MCF 10A (cell line): ENCODE data around the gene SALL3. TPM values are rescaled to one million over a fixed set of nuclear protein-coding genes. Genes with fewer than 3 reads are reported as not detected.

Experiments
- BruUV-seq: library from RNA; stranded (reverse); fragments of 400-500 nt; replicated peaks from 2 replicates; lab custom pipeline; 2021; lab: Mats Ljungman, UMichigan
- CTCF ChIA-PET: fragments of 300-600 bp; sonication (Branson Sonifier 250); formaldehyde crosslinking; extraction: SDS; loops from one replicate; lab custom pipeline; 2021; ENCODE audit warnings: antibody characterized with exemption, inconsistent platforms; lab: Yijun Ruan, JAX
- POLR2A ChIA-PET: fragments of 300-600, 350-650 bp; sonication (Branson Sonifier 250); formaldehyde crosslinking; extraction: SDS; loops from one replicate; lab custom pipeline; 2020; ENCODE audit warnings: antibody characterized with exemption, inconsistent platforms; lab: Yijun Ruan, JAX
- DNase-seq: peaks from one replicate; pipeline ENCODE4 v3.0.0-alpha.2; 2018; ENCODE audit not compliant: unreplicated experiment
- H3K27ac Mint-ChIP-seq: one replicate; pipeline ENCODE4 v1.8.0; 2022; ENCODE audit warnings: mild to moderate bottlenecking, low read depth, mixed read lengths; ENCODE audit not compliant: unreplicated experiment
- H3K27me3 Mint-ChIP-seq: one replicate; pipeline ENCODE4 v1.8.0; 2022; ENCODE audit warnings: mixed read lengths; ENCODE audit not compliant: insufficient read depth, unreplicated experiment
- H3K36me3 Mint-ChIP-seq: one replicate; pipeline ENCODE4 v1.8.0; 2022; ENCODE audit warnings: mild to moderate bottlenecking, moderate library complexity, mixed read lengths; ENCODE audit not compliant: insufficient read depth, unreplicated experiment
- H3K4me1 Mint-ChIP-seq: one replicate; pipeline ENCODE4 v1.8.0; 2022; ENCODE audit warnings: mixed read lengths; ENCODE audit not compliant: insufficient read depth, unreplicated experiment
- H3K4me3 Mint-ChIP-seq: one replicate; pipeline ENCODE4 v1.8.0; 2022; ENCODE audit warnings: mild to moderate bottlenecking, moderate library complexity, mixed read lengths; ENCODE audit not compliant: unreplicated experiment
- H3K9me3 Mint-ChIP-seq: one replicate; pipeline ENCODE4 v1.8.0; 2022; ENCODE audit warnings: mixed read lengths; ENCODE audit not compliant: unreplicated experiment
- intact Hi-C: fragments of 100-400 bp; cut with micrococcal nuclease; formaldehyde crosslinking; loops from 2 replicates; pipeline ENCODE4 v1.14.1; 2022
- total RNA-seq: library from RNA; stranded (reverse); gene quantifications from 2 replicates; pipeline ENCODE4 v1.2.3, GENCODE V29; 2022
- TF ChIP-seq, protein P1 (sequence below): fragments of 200-600 bp; IDR thresholded peaks from one replicate; pipeline ENCODE4 v1.8.0; 2022; ENCODE audit warnings: antibody characterized with exemption, mild to moderate bottlenecking; ENCODE audit not compliant: unreplicated experiment

Gene SALL3
- total RNA-seq, 1 experiment from 2014 or later, result not detected

DNA sequence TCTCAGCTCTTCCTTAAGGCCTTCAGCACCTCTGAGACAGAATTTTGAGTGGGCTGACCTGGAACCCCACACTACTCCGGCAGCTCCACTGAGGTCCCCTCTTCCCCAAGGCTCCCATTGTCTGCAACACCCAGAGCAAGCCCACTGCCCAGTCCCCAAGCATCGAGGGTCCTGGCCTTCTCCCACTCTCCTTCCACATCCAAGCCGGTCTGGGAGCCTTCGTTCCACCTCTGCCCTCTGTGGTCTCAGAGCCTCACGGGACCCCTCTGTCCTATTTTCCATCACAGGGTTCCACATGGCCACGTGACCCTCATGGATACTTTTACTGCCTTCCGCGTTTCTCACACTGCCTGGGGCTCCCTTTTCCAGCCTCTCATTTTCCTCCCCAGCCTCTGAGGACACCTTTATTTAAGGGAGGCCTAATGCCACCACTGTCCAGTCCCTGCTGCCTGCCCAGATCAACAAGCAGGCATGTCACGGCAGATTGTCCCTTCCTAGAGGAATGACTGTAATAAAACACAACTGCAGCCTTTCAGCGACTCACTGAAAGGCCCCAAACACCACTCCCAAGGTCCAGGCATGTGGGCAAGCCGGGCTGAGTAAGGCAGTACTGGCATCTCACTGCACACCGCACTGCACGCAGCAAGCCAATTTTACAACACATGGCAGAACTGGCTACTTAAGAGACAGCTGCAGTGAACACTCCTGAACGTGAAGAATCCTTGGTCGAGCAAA lies 7.9 kb upstream of the SALL3 start:
- no peaks in the 10 kb centered on the region for H3K4me1 Mint-ChIP-seq

DNA sequence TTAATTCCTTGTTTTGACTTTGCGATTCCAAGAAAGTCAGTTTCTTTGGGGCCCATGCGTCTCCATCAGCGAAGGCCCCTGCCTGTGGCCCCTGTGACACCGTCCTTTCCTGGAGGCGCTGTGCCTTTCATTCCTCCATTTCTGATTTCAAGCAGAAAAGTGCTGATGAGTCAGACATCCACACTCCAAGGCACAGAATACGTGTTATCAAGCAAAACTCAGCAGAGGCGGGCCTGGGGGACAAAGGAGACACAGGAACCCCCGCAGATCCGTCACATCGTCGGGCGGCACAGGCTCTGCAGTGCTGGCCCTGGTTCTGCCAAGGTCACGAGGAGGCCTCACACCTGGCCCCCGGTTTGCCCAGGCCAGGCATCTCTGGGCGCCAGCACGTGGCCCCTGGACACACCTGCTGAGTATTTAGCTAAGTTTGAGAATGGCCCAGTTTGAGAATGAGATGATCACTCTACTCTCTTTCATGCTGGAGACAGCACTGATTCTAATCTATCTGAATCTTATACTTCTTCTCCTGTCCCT lies 7.2 kb upstream of the SALL3 start:
- Mint-ChIP-seq H3K4me1 (no peaks in the 10 kb centered on the region), H3K9me3 (peaks cover 31% of the 10 kb centered on the region), H3K27ac (no peak overlapping the region), H3K36me3 (no peaks in the 10 kb centered on the region), H3K27me3 (no peaks in the 10 kb centered on the region), H3K4me3 (no peak overlapping the region)
- ChIA-PET POLR2A (no interaction called here), CTCF (interaction anchor here (0.8 kb wide), 1 partner anchor 96 kb away, joined by 3 read pairs; no protein-coding TSS in a partner anchor)
- intact Hi-C loops, result no loop called here
- TF ChIP-seq, protein P1, sequence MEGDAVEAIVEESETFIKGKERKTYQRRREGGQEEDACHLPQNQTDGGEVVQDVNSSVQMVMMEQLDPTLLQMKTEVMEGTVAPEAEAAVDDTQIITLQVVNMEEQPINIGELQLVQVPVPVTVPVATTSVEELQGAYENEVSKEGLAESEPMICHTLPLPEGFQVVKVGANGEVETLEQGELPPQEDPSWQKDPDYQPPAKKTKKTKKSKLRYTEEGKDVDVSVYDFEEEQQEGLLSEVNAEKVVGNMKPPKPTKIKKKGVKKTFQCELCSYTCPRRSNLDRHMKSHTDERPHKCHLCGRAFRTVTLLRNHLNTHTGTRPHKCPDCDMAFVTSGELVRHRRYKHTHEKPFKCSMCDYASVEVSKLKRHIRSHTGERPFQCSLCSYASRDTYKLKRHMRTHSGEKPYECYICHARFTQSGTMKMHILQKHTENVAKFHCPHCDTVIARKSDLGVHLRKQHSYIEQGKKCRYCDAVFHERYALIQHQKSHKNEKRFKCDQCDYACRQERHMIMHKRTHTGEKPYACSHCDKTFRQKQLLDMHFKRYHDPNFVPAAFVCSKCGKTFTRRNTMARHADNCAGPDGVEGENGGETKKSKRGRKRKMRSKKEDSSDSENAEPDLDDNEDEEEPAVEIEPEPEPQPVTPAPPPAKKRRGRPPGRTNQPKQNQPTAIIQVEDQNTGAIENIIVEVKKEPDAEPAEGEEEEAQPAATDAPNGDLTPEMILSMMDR, result no peak
- DNase-seq, result no peak
- BruUV-seq, result no TSS peak

More for the DNA sequence above, 7.9 kb upstream of the SALL3 start:
- Mint-ChIP-seq H3K36me3 (no peaks in the 10 kb centered on the region), H3K27me3 (no peaks in the 10 kb centered on the region), H3K4me3 (no peak overlapping the region), H3K27ac (no peak overlapping the region), H3K9me3 (peaks cover 31% of the 10 kb centered on the region)
- BruUV-seq, result no TSS peak
- DNase-seq, result no peak
- intact Hi-C loops, result no loop called here
- CTCF ChIA-PET, result interaction anchor here (0.6 kb wide), 1 partner anchor 15 kb away, joined by 3 read pairs; no protein-coding TSS in a partner anchor
- POLR2A ChIA-PET, result no interaction called here
- TF ChIP-seq, protein P1, result no peak

DNA sequence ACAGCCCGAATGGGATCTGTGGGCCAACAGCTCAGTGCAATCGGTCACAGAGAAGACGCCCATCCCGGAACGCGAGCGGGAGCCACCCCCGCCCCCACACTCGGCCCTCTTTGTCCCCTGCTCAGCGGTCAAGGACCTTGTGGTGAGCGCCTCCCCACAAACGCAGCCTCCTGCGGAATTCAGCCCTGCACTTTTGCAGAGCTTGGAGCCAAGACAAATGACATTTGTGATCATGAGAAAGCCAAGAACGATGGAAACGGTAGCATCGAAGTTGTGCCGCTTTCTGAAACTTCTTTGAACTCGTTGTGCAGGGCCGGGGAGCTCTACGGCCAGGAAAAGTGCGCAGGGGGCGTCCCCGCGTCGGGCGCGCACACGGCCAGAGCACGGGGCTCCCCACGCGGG lies 6.7 kb upstream of the SALL3 start:
- H3K27ac Mint-ChIP-seq, result no peak overlapping the region
- intact Hi-C loops, result no loop called here

More for the DNA sequence above, 6.7 kb upstream of the SALL3 start:
- peaks cover 30% of the 10 kb centered on the region for H3K9me3 Mint-ChIP-seq
- no peak for DNase-seq
- H3K27me3 Mint-ChIP-seq, result no peaks in the 10 kb centered on the region
- H3K36me3 Mint-ChIP-seq, result no peaks in the 10 kb centered on the region
- no TSS peak for BruUV-seq
- H3K4me3 Mint-ChIP-seq, result no peak overlapping the region
- TF ChIP-seq, protein P1, result no peak
- POLR2A ChIA-PET, result no interaction called here
- H3K4me1 Mint-ChIP-seq, result no peaks in the 10 kb centered on the region
- CTCF ChIA-PET, result interaction anchor here (0.8 kb wide), 1 partner anchor 96 kb away, joined by 3 read pairs; no protein-coding TSS in a partner anchor
